CD4-positive, alpha-beta T cell treated with Interferon alpha-2 for 1 hour (primary cell): ENCODE data around the gene RALGPS1.

Experiments used
- DNase-seq, 2 donors: peaks; one replicate each; pipeline ENCODE4 v3.0.0-alpha.2; 2020 to 2022

Gene RALGPS1

DNA sequence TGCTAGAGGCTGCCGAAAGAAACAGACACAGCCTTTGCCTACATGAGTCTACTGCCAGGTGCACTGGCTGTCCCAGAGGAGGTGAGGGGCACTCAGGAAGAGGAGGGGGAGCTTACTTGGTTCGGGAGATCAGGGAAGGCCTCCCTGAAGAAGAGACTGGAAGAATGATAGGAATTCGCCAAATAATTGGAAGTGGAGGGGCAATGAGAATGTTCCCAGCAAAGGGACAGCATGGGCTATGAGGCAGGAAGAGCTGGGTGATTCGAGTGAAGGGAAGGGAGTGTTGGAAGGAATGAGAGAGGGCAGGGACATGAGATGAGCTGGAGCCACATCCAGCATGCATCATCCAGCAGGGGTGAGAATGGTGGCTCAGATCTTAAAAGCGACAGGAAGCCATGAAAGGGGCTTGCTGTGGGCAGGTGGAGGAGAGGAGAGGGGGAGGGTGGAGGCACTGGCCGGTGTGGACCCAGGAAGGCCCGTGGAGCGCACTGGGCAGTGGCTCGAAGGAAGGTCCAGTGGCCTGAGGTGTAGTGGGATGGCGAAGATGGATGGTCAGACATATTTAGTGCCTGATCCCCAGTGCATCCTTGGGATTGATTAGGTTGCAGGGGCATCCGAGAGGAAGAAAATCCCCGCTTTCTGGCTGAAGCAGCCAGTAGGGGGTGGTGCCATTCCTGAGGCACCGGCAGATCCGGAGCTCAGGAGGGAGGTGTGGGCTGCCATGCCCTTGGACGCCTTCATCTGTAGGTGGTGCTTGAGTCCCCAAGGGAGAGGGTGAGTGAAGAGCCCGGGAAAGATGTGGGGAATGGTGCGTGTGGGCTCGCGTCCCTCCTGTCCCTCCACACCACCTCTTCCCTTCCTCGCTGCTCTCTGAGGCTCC is 296.5 kb downstream of the RALGPS1 start:
- no peak for DNase-seq

DNA sequence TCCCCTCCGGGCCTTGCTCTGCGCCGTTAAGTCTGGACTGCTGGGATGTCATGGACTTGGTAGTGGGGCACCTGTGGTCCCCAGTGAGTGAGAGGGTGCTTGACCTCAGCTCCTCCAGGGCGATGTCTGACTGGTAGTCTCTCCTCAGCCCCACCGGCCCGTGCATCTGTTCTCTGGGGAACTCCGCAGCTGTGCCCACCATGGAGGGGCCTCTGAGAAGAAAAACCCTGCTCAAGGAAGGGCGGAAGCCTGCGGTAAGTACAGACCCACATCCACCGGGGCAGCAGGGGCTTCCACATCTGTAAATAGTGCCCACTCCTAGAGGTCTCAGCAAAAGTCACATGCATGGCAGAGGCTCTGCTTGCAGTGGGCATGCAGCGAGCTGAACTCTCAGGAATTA is 297.4 kb downstream of the RALGPS1 start:
- no peak for DNase-seq

- no peak for DNase-seq
These were observed 297.9 kb downstream of the RALGPS1 start for GRCh38 chr9:127212453-127212852.

DNA sequence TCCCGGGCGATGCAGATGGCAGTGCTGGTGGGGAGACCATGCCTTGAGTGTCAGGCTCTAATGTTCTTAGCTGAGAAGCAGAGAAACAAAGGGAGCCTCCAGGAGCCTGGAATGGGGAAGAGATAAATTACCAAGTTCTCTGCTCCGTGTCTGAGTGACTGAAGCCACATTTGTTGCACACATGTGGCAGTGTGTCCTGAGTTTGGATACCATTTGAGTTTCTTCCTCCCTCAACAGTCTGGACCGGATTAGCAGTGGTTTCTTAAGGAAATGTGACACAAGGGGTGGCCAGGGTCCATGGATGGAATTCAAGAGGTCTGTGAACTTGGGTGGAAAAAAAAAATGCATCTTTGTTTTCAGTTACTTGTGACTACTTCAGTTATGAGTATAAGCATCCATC is 299.3 kb downstream of the RALGPS1 start:
- DNase-seq: no peak

DNA sequence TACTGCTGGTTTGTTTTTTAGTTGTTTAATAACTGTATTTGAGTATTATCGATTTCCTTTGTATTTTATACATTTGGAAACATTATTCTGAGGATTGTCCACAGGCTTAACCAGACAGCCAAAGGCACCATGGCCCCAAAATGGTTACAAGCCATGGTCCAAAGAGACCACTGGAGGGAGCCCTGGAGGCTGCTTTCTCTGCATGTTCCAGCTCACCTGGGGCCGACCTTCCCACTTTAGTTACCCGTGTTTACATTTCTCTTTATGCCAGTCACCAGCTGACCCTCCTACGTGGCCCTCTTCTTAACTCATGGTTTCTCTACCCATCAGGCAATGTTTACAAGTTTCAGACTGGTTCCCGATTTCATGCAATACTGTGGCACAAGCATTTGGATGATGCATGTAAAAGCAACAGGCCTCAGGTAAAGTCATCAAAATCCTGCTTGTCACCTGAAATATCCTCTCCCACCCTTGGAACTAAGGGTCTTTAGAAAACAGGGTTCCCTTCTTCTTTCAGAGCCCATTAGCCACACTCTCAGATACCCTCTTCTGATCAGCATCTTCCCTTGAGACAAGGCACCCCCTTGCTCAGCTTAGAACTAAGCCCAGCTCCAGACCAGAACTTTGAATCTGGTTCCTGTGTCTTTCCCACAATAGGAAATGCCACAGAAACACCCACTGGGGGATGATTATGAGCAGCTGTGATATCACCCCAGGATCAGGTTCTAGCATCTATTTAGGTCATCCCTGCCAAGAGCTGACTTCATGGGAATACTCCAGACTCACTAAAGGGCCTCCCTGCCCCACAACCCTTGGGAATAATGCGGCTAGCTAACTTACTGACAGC is 300.1 kb downstream of the RALGPS1 start:
- peak; percentile 54 to 68 for DNase-seq

GRCh38 chr9:127215268-127216209 is 301.0 kb downstream of the RALGPS1 start:
- no peak for DNase-seq

- DNase-seq: no peak
These were observed 301.8 kb downstream of the RALGPS1 start for GRCh38 chr9:127216210-127216887.

GRCh38 chr9:127216888-127217217 is 302.3 kb downstream of the RALGPS1 start:
- no peak for DNase-seq

DNA sequence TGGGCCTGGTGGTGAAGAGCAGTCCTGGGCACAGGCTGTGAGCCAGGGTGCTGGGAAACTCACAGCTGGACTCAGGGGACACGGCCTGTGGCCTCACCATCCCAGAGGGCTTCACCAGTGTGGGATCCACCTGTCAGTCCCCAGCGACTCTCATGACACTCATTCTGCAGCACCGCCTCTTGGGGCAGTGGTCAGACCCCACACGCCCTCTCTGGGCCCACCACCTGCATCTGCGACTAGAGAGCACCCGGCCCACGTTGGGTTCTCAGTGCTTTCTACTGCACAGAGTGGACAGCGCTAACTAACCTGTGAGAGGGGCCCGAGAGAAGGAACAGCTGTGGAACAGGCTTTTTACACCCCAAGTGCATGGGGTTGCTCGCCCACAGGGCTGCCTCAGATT is 304.2 kb downstream of the RALGPS1 start:
- DNase-seq: no peak

DNA sequence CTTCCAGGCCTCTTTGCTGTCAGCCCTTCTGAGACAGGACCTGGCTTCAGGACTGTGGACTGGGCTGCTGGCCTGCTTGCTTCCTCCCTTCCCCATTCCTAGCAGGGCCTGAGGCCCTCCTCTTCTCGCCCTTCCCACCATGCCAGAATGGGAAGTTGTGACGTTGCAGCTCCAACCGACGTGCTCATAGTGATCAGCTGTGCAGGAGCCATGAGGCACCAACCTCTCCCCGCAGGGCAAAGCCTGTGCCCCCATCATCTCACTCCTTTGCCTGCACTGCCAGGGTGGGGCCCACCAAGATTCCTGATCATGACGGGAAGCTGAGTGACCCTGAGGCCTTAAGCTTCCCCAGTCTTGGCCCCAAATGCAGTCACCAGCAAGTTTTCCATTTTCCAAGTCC is 304.9 kb downstream of the RALGPS1 start:
- no peak for DNase-seq

GRCh38 chr9:127221695-127222094 is 307.1 kb downstream of the RALGPS1 start:
- DNase-seq: no peak

- DNase-seq: no peak
These were observed 308.0 kb downstream of the RALGPS1 start for GRCh38 chr9:127222388-127223095.

- no peak for DNase-seq
These were observed 308.7 kb downstream of the RALGPS1 start for GRCh38 chr9:127223266-127223665.

- DNase-seq: no peak
These were observed 309.2 kb downstream of the RALGPS1 start for GRCh38 chr9:127223810-127224177.

DNA sequence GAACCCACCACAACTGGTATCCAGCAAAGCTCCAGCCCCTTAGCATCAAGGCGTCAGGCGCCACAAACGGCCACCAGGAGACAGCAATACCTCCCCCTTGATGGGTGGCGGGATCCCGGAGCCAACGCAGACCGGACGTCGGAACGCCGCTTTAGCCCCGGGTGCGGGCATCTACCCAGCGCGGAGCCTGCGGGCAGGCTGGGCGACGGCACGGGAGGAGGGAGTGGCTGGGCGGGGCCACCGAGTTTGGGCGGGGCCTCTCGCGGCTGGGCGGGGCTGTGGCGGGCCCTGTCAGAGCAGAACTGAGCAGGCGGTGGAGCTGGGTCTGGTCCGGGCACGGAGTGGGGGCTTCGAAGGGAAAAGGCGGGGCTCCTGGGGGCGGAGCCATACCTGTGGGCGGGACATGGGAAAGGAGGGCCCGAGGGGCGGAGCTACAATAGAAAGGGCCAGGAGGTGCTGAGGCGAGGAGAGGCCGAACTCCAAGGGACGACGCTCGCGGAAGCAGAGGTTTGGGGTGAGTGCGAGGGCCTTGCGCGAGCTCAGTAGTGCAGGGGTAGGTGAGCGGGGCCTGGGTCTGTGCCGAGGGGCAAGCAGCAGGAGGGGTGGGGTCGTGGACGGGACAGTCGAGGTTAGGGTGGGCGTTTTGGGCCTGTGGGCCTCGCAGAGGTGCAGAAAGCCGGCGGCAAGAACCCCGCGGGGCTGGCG is 309.7 kb downstream of the RALGPS1 start:
- DNase-seq: peak; percentile 92

DNA sequence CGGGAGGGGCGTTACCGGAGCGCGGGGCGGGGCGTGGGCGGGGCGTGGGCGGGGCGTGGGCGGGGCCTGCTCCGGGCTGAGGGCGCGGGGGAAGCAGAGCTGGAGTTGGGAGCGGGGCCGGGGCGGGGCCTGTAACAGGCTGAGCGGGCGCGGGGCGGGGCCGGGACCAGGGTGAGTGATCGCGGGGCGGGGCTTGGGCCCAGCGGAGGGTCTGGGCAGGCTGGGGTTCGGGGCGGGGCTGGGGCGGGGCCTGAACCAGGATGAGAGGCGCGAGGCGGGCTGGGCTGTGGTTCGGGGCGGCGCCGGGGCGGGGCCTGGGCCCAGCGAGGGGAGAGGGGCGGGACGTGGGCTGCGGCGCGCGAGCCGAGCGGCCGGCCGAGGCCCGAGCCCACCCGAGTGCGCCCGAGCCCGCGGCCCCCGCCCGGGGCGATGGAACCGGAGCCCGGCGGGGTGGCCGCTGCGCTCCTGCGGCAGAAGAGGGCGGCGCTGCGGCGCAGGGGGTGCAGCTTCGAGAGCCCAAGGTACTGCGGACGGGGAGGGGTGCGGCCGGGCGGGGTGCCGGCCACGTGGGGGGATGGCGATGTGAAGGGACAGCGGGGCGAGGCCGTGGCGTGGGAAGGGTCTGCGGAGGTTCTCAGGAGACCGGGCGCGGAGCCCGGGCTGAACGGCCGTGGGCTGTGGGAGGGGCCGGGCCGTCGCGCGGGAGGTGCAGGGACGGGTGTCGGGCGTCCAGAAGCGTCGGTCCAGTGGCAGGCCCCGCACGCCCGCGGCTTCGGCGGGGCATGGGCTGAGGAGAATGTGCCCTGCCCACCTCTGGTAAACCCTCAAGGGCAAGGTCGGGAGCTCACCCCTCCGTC is 310.5 kb downstream of the RALGPS1 start:
- DNase-seq: peak; percentile 92 to 94

GRCh38 chr9:127225801-127226625 is 311.4 kb downstream of the RALGPS1 start:
- no peak for DNase-seq

DNA sequence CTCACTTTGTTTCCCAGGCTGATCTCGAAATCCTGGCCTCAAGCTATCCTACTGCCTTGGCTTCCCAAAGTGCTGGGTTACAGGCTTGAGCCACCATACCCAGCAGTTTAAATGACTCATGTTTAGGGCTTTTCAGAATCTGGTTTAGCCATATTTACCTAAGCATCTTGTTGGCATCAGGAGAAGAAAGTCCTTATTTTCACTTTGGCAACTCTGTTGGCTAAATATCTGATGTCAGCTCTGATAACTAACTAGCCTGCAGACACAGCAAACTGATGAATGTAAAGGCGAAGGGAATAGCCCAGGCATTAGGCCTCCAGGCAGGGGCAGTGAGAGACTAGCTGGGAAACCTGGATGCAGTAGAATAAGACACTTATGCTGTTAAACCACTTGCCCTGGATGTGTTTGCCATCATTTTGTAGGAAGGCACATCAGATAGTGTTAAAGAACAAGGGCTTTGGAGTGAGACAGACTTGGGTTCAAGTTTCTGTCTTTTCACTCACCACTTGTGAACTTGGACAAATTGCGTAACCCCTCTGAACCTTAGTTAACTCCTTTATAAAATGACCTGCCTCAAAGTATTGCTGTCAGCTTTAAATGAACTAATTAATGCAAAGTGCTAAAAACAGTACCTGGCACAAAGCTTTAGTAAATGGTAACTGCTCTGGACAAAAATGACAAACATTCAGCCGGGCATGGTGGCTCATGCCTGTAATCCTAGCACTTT is 315.3 kb downstream of the RALGPS1 start:
- DNase-seq: no peak
